ENCODE data around the gene MAEA. TPM values are rescaled to one million over a fixed set of nuclear protein-coding genes. Genes with fewer than 3 reads are reported as not detected.
"Not testable (repeated sequence)": the region's sequence is repeated elsewhere in the genome, so short reads cannot be mapped to it uniquely, and the experiment has no call there.

The MAEA gene
- polyA plus RNA-seq, 1 donor from 2014 or later = 67.1 TPM

GRCh38 chr4:1333851-1334578 lies 44.3 kb downstream of the MAEA start:
- H3K36me3 Mint-ChIP-seq, H3K27ac Mint-ChIP-seq, H3K4me3 Mint-ChIP-seq: not testable (repeated sequence)

GRCh38 chr4:1334579-1334895 lies 44.8 kb downstream of the MAEA start:
- Mint-ChIP-seq H3K27me3 (no peaks in the 10 kb centered on the region), H3K9me3 (no peaks in the 10 kb centered on the region), H3K27ac (no peak overlapping the region), H3K36me3 (peaks cover 7% of the 10 kb centered on the region), H3K4me1 (peaks cover 0 to 2% (median 1%) of the 10 kb centered on the region in 3 donors), H3K4me3 (no peak overlapping the region)

More at GRCh38 chr4:1333851-1334578, 44.3 kb downstream of the MAEA start:
- H3K27me3 Mint-ChIP-seq, H3K4me1 Mint-ChIP-seq, H3K9me3 Mint-ChIP-seq: not testable (repeated sequence)

GRCh38 chr4:1335193-1335883 lies 45.6 kb downstream of the MAEA start:
- not testable (repeated sequence) for H3K36me3 Mint-ChIP-seq, H3K27ac Mint-ChIP-seq, H3K4me3 Mint-ChIP-seq, H3K4me1 Mint-ChIP-seq, H3K27me3 Mint-ChIP-seq, H3K9me3 Mint-ChIP-seq

GRCh38 chr4:1336088-1336491 lies 46.4 kb downstream of the MAEA start:
- Mint-ChIP-seq H3K4me1 (peaks cover 0 to 2% (median 1%) of the 10 kb centered on the region in 3 donors), H3K36me3 (peaks cover 7% of the 10 kb centered on the region), H3K4me3 (no peak overlapping the region), H3K9me3 (no peaks in the 10 kb centered on the region), H3K27me3 (no peaks in the 10 kb centered on the region), H3K27ac (no peak overlapping the region)

GRCh38 chr4:1337376-1337831 lies 47.7 kb downstream of the MAEA start:
- Mint-ChIP-seq H3K27me3 (no peaks in the 10 kb centered on the region), H3K27ac (peak overlapping the region in 1 of 3 donors; percentile 85), H3K4me1 (no peaks in the 10 kb centered on the region), H3K36me3 (peaks cover 7% of the 10 kb centered on the region), H3K4me3 (no peak overlapping the region), H3K9me3 (no peaks in the 10 kb centered on the region)

GRCh38 chr4:1337951-1338751 lies 48.5 kb downstream of the MAEA start:
- H3K4me1 Mint-ChIP-seq = no peaks in the 10 kb centered on the region

GRCh38 chr4:1338752-1339414 lies 49.2 kb downstream of the MAEA start:
- Mint-ChIP-seq H3K36me3 (peaks cover 7% of the 10 kb centered on the region), H3K4me3 (no peak overlapping the region), H3K27ac (no peak overlapping the region), H3K27me3 (no peaks in the 10 kb centered on the region), H3K4me1 (no peaks in the 10 kb centered on the region), H3K9me3 (no peaks in the 10 kb centered on the region)

More at GRCh38 chr4:1337951-1338751, 48.5 kb downstream of the MAEA start:
- Mint-ChIP-seq H3K36me3 (peaks cover 7% of the 10 kb centered on the region), H3K27ac (peak overlapping the region in 1 of 3 donors; percentile 85), H3K27me3 (no peaks in the 10 kb centered on the region), H3K4me3 (no peak overlapping the region), H3K9me3 (no peaks in the 10 kb centered on the region)

- Mint-ChIP-seq H3K36me3 (peaks cover 7% of the 10 kb centered on the region), H3K9me3 (no peaks in the 10 kb centered on the region), H3K4me1 (peaks cover 0 to under 1% (median under 1%) of the 10 kb centered on the region in 3 donors), H3K4me3 (no peak overlapping the region), H3K27ac (no peak overlapping the region), H3K27me3 (no peaks in the 10 kb centered on the region)
Measured at GRCh38 chr4:1339489-1339888, 49.8 kb downstream of the MAEA start.

GRCh38 chr4:1340181-1340747 lies 50.6 kb downstream of the MAEA start:
- H3K36me3 Mint-ChIP-seq = peaks cover 7% of the 10 kb centered on the region
- H3K27me3 Mint-ChIP-seq = no peaks in the 10 kb centered on the region
- no peak overlapping the region for H3K4me3 Mint-ChIP-seq
- peak overlapping the region in 1 of 3 donors; percentile 52 for H3K27ac Mint-ChIP-seq
- no peaks in the 10 kb centered on the region for H3K9me3 Mint-ChIP-seq
- H3K4me1 Mint-ChIP-seq = peaks cover 0 to 6% (median 2%) of the 10 kb centered on the region in 3 donors

GRCh38 chr4:1340861-1341260 lies 51.2 kb downstream of the MAEA start:
- Mint-ChIP-seq H3K27me3 (no peaks in the 10 kb centered on the region), H3K4me3 (no peak overlapping the region), H3K4me1 (peaks cover 4 to 9% (median 5%) of the 10 kb centered on the region in 3 donors), H3K36me3 (peaks cover 7% of the 10 kb centered on the region), H3K9me3 (no peaks in the 10 kb centered on the region), H3K27ac (peak overlapping the region in 1 of 3 donors; percentile 52)

- H3K27me3 Mint-ChIP-seq = no peaks in the 10 kb centered on the region
- peaks cover 4% of the 10 kb centered on the region for H3K36me3 Mint-ChIP-seq
- peaks cover 6 to 10% (median 9%) of the 10 kb centered on the region in 3 donors for H3K4me1 Mint-ChIP-seq
- no peak overlapping the region for H3K4me3 Mint-ChIP-seq
- H3K27ac Mint-ChIP-seq = no peak overlapping the region
- no peaks in the 10 kb centered on the region for H3K9me3 Mint-ChIP-seq
Measured at GRCh38 chr4:1342003-1342402, 52.3 kb downstream of the MAEA start.

- Mint-ChIP-seq H3K4me1 (peaks cover 6 to 21% (median 16%) of the 10 kb centered on the region in 3 donors), H3K27ac (peak overlapping the region in 2 of 3 donors; percentile 16 to 94), H3K9me3 (no peaks in the 10 kb centered on the region), H3K27me3 (no peaks in the 10 kb centered on the region), H3K36me3 (peaks cover 2% of the 10 kb centered on the region), H3K4me3 (peak overlapping the region; percentile 59 to 97 (median 88))
Measured at GRCh38 chr4:1344696-1345095, 55.0 kb downstream of the MAEA start.

- Mint-ChIP-seq H3K4me1 (peaks cover 6 to 23% (median 17%) of the 10 kb centered on the region in 3 donors), H3K27ac (peak overlapping the region; percentile 84 to 94 (median 90)), H3K27me3 (no peaks in the 10 kb centered on the region)
Measured at GRCh38 chr4:1345903-1346780, 56.5 kb downstream of the MAEA start.

More at GRCh38 chr4:1345903-1346780, 56.5 kb downstream of the MAEA start:
- Mint-ChIP-seq H3K9me3 (no peaks in the 10 kb centered on the region), H3K36me3 (peaks cover 2% of the 10 kb centered on the region), H3K4me3 (peak overlapping the region; percentile 89 to 97 (median 94))

All from IgD-negative memory B cell (primary cell).